8988T (cell line): ENCODE data around the gene RNF220.

ENCODE experiments used
- DNase-seq: peaks from one replicate; pipeline ENCODE4 v3.0.0; 2011

The RNF220 gene

DNA sequence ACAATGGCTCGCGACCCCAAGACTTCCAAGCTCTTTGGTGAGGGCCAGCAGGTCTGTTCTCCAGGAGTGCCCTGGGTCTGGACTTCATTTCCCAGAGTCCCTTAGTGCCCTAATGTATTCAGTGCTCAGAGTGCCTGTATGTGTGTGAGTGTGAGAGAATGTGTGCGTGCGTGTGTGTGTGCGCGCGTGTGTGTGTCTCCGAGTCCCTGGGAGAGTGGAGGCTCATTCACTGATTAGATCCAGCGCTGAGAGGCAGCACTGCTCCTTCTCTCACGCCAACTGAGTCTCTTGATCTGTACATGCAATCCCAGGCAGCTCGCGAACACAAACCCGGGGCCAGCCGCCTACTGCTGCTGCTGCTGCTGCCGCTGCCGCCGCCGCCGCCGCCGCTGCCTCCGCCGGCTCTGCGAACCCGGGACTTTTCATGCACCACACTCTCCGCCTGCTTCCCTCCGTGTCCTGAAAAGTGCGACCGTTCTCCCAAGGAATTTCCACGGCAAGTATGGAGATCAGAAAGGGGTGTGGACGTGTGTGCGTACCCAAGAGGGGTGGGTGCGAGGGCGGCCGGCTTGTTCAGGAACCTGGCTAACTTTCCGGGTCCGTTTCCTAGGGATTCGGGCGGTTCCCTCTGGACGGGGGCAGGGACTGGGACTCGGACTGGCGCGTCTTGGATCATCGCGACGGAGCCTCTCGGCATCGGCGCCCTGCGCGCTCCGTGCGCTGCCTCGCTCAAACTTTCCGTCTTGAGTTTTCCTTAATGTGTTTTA, at the start of gene RNF220:
TSS of gene RNF220 (plus strand) at position 225 of the 767 bp plus-strand sequence.
- DNase-seq: peak; percentile 48

DNA sequence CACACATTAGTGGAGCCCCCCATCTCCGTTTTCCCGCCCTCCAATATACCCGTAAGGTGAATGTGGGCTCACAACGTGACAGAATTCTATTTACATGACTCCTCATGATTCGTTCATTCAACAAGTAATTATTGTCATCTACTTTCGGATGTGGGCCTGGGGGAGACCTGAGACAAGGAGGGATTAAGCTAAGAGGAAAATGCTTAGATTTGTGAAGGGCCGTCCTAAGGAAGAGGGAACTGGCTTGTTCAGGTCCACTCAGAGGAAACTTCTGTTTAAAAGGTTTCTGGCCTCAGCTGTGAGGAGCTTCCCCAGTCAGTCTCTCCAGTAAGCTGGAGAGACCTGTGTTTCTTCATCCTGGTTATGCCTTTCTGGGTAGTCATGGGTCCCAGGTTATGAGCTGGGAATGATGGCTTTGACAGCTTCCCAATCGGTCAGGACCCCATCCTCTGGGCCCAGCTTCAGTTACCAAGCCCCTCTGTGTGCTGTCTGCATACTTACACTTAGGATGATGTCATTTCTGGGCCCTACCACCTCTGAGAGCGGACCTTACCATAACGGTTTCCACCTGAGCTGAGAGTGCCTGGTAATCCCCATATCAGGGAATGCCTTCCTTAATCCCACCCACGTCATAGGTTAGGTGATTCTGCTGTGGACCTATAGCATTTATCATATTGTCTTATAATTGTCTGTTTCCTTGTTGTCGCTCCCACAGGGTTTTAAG, 49.3 kb upstream of the RNF220 start:
- DNase-seq: no peak

DNA sequence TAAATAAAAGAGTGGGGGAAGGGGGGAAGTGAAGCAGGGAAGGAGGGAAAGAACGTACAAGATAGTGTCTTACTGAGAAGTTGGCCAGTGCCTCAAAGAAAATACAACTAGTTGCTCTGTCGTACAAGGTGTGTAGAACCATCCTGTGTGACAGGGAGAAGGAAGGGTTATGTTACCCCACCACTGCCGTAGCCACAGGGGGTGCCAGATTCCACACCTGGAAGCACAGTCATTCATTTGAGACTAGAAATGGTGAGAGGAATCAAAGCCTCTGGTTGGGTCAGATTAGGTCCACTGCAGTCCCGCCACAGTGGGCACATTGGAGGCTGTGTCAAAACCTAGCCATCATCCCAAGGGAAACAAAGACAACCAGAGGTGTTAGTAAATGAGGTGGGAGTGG, 47.3 kb upstream of the RNF220 start:
- DNase-seq: no peak

DNA sequence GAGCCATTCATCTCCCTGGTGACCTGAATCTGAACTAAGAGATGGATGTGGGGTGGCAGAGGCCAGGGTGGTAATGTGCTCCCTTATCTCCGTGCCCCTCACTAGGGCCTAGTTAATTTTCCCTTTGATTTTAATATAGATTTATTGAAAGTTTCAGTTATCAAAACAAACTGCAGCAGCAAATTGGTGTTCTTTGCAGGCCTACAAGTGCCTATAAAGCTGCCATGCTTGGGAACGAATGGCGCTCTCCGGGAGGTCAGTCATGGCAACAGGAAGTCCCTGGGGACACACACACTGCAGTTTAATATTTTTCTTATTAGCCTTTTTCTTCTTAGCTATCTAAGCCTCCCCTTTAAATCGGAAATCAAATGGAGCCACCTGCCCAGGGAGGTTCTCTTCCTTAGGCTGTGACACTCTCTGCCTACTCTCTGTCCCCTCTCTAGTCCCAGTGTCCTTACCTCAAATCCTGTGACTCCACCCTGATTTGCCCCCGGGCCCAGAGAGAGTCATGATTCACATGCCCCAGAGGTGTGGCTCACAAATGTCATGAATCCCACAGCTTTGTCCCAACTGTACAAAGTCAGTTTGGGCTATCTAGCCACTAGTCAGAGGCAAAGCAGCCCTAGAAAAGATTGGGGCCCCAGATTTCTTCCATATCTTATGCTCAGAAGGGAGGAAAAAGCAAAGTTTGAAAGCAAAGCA, 45.7 kb upstream of the RNF220 start:
- no peak for DNase-seq

DNA sequence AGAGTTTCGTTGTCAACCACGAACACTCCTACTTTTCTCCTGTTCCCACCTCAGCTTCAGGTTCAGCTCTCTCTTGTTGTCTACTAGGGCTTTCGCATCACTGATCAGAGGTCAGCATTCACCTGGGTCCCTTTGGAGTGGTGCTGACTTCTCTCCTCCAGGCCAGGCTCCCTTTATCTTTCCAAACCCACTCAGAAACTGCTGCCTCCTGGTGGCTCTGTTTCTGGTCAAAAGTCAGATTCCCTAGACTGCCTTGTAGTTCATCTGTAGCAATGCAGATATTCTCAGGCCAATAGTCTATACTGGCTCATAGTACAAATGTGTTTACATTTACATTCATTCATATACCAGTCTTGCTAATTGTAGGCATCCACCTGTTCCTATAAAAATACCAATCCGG, 43.6 kb upstream of the RNF220 start:
- DNase-seq: no peak

DNA sequence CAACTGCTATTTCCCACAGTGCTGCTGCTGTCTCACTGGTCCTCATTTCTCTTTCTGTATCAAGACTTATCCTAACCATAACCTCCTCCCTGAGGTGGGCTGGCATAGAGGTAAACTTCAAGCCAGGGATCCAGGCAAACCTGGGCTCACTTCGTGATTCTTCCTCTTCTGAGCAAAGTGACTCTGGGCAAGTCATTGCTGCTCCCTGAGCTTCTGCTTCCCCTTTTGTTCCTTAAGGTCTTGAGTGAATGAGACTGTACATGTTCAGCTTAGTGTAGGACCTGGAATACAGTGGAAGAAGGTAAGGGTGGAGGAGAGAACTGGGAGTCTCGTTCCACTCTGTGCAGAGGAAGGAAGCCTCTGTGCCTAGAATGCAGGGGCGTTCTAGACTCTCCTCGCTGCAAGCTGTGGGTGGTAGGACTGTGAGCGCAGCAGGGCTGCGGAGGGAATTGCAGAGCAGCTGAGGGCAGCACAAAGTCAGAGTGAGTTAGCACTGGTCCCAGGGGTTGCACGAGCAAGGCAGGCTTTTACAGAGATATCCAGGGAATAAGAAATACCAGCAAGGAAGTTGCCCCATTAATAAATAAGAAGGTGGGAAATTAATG, 38.6 kb upstream of the RNF220 start:
- no peak for DNase-seq

DNA sequence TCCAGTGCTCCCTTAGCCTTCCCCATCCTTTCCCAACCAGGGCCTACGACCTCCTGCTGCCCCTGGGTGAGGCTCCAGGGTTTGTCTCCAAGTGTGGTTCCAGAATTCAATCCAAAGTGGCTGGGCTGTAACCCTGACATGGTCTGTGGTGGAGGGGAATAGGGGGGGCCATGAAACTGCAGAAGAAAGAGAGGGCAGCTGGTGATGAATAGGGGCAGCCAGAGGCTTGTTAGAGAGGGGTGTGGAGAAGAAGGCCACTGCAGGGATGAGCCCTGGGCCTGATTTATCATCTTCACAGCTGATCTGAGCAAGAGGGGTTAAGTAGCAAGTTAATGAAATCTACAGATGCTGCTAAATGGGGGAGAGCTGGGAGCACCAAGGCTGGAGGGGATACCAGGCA, 37.1 kb upstream of the RNF220 start:
- DNase-seq: no peak

DNA sequence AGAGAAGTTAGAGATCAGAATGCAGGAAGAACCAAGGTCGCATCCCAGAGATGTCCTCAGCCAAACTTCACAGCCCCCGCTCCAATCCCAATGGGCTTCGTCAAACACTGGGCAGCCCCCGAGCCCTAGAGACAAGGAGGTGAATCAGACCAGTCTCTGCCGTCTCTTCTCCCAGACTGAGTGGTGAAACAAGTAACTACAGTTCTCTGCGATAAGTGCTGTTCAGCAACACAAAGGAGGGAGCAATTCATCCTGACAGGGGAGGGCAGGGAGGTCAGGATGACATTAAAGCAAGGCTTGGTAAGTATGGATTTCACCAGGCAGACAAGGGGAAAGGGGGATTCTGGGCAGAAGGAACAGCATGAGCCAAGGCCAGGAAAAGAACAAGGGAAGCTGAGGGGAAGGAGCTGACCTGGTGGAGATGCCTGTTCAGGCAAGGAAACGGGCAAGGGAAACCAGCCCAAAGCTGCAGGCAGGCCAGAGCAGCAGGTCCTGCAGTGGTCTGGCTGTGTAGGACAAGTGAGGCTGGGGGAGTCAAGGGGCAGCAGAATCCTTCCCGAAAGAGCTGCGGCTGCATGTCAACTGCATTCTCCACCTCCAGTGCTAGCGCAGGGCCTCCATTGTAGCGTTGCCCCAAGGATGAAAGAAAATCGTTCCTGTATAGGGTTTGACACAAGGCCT, 36.4 kb upstream of the RNF220 start:
- no peak for DNase-seq

DNA sequence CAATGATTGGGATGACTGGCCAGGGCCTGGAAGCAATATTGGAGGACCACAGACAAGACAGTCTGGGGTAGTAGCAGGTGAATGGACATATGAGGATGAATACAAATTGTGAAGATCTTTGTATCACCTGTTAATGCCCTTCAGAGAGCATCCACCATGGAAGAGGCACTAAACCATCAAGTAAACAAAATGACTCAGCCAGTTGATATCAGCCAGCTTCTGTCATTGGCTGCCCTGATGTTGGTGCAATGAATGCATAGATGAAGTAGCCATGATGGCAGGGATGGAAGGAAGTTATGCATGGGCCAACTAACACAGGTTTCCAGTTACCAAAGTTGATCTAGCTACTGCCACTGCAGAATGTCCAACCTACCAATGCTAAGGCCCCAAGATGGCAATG, 33.8 kb upstream of the RNF220 start:
- DNase-seq: no peak

DNA sequence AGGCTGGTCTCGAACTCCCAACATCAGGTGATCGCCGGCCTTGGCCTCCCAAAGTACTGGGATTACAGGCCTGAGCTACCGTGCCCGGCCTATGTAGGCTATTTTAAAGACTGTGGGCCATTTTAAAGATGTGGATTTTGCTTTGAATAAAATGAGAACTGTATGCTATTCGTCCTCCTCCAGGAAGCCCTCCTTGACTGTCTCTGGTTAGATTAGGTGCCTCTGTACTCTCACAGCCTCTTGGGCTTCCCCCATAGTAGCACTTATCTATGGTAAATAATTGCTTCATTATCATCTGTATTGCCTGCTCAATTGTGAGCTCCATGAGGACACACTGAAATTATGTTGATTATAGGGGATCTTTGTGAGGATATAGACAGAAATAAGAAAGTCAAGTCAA, 29.5 kb upstream of the RNF220 start:
- no peak for DNase-seq

DNA sequence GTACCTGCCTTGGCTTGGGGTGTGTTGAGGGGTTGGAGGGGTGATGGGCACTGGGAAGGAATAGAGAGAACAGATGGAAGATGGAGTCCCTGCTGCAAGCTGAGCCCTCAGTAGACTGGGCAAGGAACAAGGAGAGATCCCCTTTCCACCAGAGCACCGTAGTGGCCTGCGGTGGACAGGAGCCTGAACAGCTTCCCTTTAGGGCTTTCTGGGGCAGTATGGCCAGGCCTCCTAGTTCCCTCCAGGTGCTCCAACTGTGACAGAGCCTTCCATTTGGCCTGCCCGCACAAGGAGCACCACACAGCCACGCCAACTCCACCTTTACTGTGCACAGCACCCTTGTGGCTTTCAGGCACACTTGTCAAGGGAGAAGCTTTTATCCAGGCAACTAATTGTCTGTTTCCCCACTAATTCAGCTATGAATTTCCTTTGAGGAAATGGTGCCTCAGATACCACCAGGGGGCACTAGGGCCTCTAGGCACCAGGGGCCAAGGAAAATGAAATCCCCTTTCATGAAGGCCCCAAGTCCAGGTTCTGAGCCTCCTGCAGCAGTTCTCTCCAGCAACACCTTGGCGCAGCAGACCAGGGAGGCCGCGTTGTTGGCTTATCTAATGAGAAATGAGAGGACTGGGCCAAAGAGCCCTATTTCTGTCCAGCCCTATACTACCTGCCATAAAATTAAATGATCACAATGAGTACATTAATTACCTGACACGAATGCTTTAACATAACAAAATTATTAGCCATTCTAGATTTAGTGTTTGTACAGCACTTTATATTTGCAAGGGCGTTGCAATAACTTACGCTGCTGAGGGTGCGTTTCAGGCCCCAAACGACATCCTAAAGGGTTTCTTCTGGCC, 26.9 kb upstream of the RNF220 start:
- peak; percentile 30 for DNase-seq

DNA sequence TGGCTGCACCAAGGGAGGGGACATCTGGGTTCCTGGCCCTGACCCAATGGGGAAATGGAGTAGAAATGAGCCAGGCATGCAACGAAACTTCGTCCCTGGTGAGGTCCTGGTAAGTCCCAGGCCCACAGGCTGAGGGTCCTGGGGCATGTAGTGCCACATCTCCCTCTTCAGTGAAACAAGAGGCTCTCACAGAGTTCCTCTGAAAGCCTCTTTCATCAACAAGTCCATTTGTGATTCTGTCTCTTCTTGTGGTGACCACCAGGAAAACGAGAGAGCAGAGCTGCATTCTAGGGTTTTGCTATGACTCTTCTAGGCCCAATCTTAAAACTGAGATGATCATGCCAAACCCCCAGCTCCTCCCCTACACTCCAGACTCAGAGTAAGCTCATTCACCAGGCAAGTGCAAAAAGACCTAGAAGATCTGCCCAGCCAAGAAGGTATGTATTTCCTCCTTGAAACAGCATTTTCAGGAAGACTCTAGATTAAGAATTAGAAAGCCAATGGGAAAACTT, 24.3 kb upstream of the RNF220 start:
- no peak for DNase-seq

DNA sequence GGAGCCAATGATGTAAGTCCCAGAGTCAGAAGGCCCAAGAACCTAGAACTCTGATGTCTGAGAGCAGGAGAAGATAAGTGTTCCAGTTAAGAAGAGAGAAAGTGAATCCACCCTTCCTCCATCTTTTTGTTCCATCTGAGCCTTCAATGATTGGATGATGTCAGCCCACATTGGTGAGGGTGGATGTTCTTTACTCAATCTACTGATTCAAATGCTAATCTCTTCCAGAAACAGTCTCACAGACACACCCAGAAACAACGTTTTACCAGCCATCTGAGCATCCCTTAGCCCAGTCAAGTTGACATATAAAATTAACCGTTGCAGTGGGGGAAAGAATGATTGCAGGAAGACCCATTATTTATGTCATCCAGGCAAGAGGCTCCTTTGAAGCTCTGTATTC, 16.5 kb upstream of the RNF220 start:
- DNase-seq: no peak

DNA sequence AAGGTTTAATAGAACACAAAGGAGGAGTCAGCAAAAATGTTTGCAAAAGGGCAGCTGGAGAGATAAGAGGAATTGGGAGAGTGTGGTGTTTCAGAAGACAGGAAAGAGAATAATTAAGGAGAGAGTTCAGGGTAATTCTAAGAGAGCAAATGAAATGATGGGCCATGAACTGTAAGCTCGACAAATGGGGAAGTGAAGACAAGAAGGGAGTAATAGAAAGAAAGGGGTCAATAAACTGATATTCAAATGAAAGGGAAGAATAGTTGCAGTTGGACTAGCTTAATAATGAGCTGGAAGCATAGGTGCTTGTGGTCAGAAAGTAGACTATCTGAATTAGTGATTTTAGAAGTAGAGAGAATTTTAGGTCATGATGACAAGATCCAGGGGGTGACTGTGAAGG, 15.6 kb upstream of the RNF220 start:
- DNase-seq: no peak

DNA sequence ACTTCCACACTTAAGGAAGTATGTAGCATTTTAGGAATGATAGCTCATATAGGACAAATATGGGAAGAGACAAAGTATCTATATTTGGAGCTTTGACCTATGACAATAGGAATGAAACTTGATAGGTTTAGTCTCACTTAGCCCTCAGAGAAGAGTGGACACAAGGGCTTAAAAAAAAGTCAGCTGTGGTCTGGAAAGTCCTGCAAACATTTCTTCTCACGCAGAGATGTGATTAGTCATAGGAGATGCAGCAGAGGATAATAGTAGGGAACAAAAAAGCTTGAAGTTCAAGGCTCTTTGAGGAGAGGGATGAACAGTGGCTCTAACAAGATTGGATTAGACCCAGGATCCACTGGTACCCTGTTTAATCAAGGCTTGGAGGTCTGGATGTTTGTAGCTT, 14.8 kb upstream of the RNF220 start:
- no peak for DNase-seq

DNA sequence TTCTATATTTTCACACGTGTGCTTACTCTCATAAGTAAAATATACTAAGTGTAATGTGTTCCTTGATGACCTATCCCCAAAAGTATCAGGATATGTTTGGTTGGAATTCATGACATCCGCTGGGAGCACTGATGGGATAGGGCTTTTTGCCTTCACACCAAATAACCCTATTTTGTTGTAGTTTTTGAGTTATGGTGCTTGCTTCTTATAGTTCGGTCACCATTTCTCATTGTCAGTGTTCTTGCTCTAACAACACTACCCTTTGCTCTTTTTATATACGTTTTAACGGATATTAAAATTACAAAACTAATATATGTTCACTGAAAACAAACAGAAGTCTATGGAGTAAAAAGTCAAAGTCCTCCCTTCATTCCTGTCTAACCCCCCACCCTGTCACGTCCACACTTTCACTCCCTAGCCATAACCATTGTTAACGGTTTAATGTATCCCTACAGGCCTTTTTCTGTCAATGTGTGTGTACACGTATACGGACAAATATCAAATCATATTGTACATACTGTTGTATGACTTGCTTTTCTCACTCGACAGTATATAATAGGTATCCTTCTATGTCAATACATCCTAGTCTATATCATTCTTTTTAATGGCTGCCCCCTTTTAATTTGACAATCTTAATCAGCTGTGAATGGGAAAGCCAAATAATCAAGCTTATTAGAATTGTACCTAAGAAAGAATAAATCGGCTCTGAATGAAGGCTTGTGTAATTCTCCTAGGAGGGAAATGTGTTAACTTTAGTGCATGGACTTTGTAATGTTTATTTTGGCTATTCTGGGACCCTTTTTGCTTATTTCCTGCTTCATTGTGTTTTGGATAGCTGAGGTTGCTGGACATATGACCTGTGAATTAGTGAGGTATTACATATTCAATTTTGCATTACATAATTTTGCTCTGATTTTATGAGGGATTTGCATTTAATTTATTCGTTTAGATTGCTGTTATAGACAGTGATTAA, 3.5 kb upstream of the RNF220 start:
- no peak for DNase-seq

DNA sequence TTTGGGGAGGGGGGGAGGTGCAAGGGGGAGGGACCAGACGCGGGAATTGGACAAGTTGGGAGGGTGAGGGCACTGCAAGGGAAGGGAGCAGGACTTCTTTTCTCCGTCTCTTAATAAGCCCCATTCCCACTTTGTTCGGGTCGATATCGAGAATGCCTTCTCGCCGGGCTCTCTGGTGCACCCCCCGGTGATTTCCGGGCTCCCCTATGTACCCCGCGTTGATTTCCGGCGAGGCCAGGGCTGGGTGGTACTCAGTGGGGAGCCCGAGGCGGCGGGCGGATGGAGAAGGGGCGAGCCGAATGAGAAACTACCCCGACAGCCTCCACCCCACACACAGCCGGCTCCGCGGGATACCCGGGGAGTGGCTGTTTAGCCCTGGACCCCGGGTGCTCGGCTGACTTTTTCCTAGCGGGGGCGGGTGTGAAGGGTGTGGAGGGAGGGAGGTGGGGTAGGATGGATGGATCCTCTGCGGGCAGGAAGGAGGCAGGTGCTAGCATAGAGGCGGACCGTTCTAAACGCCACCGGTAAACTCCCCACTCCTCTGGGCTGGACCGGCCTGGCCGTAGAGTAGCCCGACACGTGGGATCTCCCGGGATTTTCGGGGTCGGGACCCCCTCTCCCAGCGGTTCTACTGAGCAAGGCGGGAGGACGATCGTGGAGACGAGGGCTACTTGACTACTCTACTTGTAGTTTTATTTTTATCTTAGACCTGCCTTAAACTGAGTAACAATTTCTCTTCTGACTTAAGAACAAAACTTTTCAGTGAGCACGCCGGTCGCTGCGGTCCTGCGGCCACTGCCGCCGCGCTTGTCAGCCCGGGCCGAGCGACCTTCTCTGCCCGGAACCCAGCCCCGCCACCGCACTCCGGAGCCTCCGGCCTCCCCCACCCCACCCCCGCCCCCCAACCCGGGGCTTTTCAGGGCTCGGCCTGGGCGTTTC, 1.0 kb downstream of the RNF220 start:
- DNase-seq: peak; percentile 46

DNA sequence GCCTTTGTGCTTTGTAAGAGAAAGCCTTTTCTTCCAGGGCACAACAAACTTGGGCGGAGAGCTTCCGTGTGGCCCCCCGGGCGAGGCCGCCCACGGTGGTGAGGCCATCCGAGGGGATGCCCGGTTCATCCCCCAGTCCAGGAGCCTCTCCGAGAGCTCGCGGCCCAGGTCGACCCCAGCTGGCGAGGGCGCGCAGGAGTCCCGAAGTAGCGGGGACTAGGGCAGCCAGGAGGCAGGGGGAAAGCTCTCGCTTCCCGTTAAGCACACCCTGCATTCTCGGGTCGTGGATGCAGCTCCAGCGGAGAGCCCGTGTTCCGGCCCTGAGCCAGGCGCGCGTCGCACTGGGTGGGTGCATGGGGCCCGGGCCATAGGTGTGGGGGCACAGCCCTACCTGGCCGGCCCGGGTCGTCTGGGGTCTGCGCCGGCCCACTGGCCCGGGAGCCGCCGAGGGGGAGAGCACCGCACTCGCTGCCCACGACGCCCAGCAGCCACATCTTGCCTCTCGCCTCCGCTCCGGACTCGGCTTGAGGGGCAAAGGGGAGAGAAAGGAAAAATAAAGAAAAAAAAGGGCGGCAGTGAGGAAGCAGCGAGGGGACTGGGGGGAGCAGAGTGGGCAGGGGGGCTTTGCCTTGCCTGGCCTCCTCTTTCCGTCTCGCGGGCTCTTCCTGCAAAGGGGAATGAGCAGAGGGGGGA, 1.8 kb downstream of the RNF220 start:
- DNase-seq: no peak
